K562 (cell line): Measurements from ENCODE around the gene TSPAN15. TPM values are rescaled to one million over a fixed set of nuclear protein-coding genes. Genes with fewer than 3 reads are reported as not detected.
A peak's percentile ranks its signal among the peaks of the same experiment; 100 is the strongest.

Experiments
- BACH1 ChIP-seq: fragments of 200-800 bp; sonication (Bioruptor generic); IDR thresholded peaks from 2 replicates; pipeline ENCODE4 v1.6.1; 2016; ENCODE audit warnings: missing genetic modification characterization, missing compliant biosample characterization
- CHD2 ChIP-seq: IDR thresholded peaks from 2 replicates; pipeline ENCODE4 v1.6.1; 2011; ENCODE audit warnings: low read depth, low read length
- CTBP1 ChIP-seq: fragments of 450-650 bp; IDR thresholded peaks from 2 replicates; pipeline ENCODE4 v1.6.1; 2016; ENCODE audit warnings: borderline replicate concordance
- CTCFL ChIP-seq: IDR thresholded peaks from 2 replicates; pipeline ENCODE4 v1.6.1; 2011; ENCODE audit warnings: borderline replicate concordance, low read depth, mild to moderate bottlenecking, moderate library complexity, low read length; ENCODE audit not compliant: insufficient read depth, poor library complexity, severe bottlenecking
- EHMT2 ChIP-seq: fragments of 450-650 bp; IDR thresholded peaks from 2 replicates; pipeline ENCODE4 v1.6.1; 2018; ENCODE audit warnings: antibody characterized with exemption
- ELF1 ChIP-seq: fragments of 200-800 bp; sonication (Bioruptor generic); IDR thresholded peaks from 2 replicates; pipeline ENCODE4 v1.6.1; 2016; ENCODE audit warnings: missing genetic modification characterization, missing compliant biosample characterization
- FOXK2 ChIP-seq, 2 experiments: fragments of 450-650 bp; IDR thresholded peaks in 1 of 2; conservative IDR thresholded peaks in 1 of 2; 2 replicates each; pipeline ENCODE4 v1.6.1; 2016; ENCODE audit warnings: low read depth in 2 of 2, mild to moderate bottlenecking in 1 of 2
- GABPB2 ChIP-seq: fragments of 250-450 bp; sonication (Bioruptor Pico); conservative IDR thresholded peaks from 2 replicates; pipeline ENCODE4 v1.5.1; 2021; ENCODE audit warnings: mild to moderate bottlenecking
- HDAC2 ChIP-seq: fragments of 450-650 bp; IDR thresholded peaks from 2 replicates; pipeline ENCODE4 v1.6.1; 2016; ENCODE audit warnings: mild to moderate bottlenecking
- KLF6 ChIP-seq: fragments of 250-450 bp; sonication (Bioruptor Pico); IDR thresholded peaks from 2 replicates; pipeline ENCODE4 v1.4.0; 2020; ENCODE audit warnings: mild to moderate bottlenecking, moderate library complexity, borderline replicate concordance
- MED1 ChIP-seq: sonication (generic); formaldehyde crosslinking; IDR thresholded peaks from 2 replicates; pipeline ENCODE4 v1.8.1; 2023; ENCODE audit warnings: missing genetic modification reagents, borderline replicate concordance
- NFYB ChIP-seq: IDR thresholded peaks from 2 replicates; pipeline ENCODE4 v1.6.1; 2011; ENCODE audit warnings: mild to moderate bottlenecking, moderate library complexity; ENCODE audit not compliant: insufficient read length; ENCODE audit errors: extremely low read depth
- POLR3G ChIP-seq: IDR thresholded peaks from 2 replicates; pipeline ENCODE4 v1.6.1; 2011; ENCODE audit not compliant: insufficient read length, insufficient replicate concordance; ENCODE audit errors: extremely low read depth
- POU5F1 ChIP-seq: fragments of 150-350 bp; IDR thresholded peaks from 2 replicates; pipeline ENCODE4 v1.6.1; 2014; ENCODE audit warnings: borderline replicate concordance, low read length, low read depth, mild to moderate bottlenecking; ENCODE audit not compliant: partially characterized antibody
- SOX6 ChIP-seq: fragments of 450-650 bp; IDR thresholded peaks from 2 replicates; pipeline ENCODE4 v1.6.1; 2014; ENCODE audit warnings: mild to moderate bottlenecking
- TAF9B ChIP-seq: fragments of 450-650 bp; IDR thresholded peaks from 2 replicates; pipeline ENCODE4 v1.6.1; 2018; ENCODE audit warnings: mild to moderate bottlenecking; ENCODE audit not compliant: partially characterized antibody
- TFAM ChIP-seq: fragments of 250-450 bp; sonication (Bioruptor Pico); conservative IDR thresholded peaks from 2 replicates; pipeline ENCODE4 v1.5.0; 2021; ENCODE audit warnings: mild to moderate bottlenecking, moderate library complexity
- ZBTB9 ChIP-seq: fragments of 450-650 bp; formaldehyde crosslinking; IDR thresholded peaks from 2 replicates; pipeline ENCODE4 v1.4.0; 2020; ENCODE audit warnings: mild to moderate bottlenecking, moderate library complexity
- ZEB2 ChIP-seq: fragments of 450-650 bp; IDR thresholded peaks from 2 replicates; pipeline ENCODE4 v1.6.1; 2016
- ZFP36 ChIP-seq: fragments of 150-350 bp; IDR thresholded peaks from 2 replicates; pipeline ENCODE4 v1.6.1; 2018; ENCODE audit warnings: low read length, low read depth; ENCODE audit not compliant: partially characterized antibody
- ZFPM2 ChIP-seq: fragments of 250-450 bp; sonication (Bioruptor Pico); IDR thresholded peaks from 2 replicates; pipeline ENCODE4 v1.5.1; 2022; ENCODE audit warnings: mild to moderate bottlenecking
- ZNF239 ChIP-seq: fragments of 250-450 bp; sonication (Bioruptor Pico); IDR thresholded peaks from 2 replicates; pipeline ENCODE4 v1.4.0; 2020; ENCODE audit warnings: mild to moderate bottlenecking
- ZNF561 ChIP-seq: fragments of 450-650 bp; formaldehyde crosslinking; conservative IDR thresholded peaks from 2 replicates; pipeline ENCODE4 v1.4.0; 2020; ENCODE audit warnings: mild to moderate bottlenecking, moderate library complexity
- polyA plus RNA-seq, 8 experiments: library from polyadenylated mRNA; depleted of rRNA in 4 of 8; stranded (reverse) in 5 of 8; unstranded in 3 of 8; fragments of >200 nt; fragmentation: Nextera tagmentation in 2 of 8; fragmentation: Illumina TruSeq in 1 of 8; extraction: Ambion mirVana in 2 of 8; extraction: Trizol in 1 of 8; gene quantifications; 2 replicates each; pipeline versions ENCODE4 v1.2.1 to v1.2.3, GENCODE V29; 2011 to 2014; ENCODE audit warnings: inconsistent platforms in 1 of 8, missing spikeins in 1 of 8
- total RNA-seq, 7 experiments: library from RNA; depleted of rRNA in 6 of 7; stranded (reverse); fragments of >200 nt in 6 of 7; fragmentation: Illumina TruSeq in 2 of 7; extraction: Trizol in 2 of 7; gene quantifications; 2 replicates each; pipeline versions ENCODE4 v1.2.1 to v1.2.3, GENCODE V29; 2011 to 2021; ENCODE audit warnings: low replicate concordance in 1 of 7
- TF ChIP-seq, protein P1 (sequence below): fragments of 450-650 bp; formaldehyde crosslinking; conservative IDR thresholded peaks from 2 replicates; pipeline ENCODE4 v1.4.0; 2022; ENCODE audit warnings: mild to moderate bottlenecking, missing genetic modification characterization

TSPAN15 gene
- total and polyA plus RNA-seq, 9 of the 15 experiments (the other 6 are each of a cell fraction or from before 2014, with no cell fraction given): 0.33 to 1.0 (median 0.45) TPM; not detected in 2

DNA sequence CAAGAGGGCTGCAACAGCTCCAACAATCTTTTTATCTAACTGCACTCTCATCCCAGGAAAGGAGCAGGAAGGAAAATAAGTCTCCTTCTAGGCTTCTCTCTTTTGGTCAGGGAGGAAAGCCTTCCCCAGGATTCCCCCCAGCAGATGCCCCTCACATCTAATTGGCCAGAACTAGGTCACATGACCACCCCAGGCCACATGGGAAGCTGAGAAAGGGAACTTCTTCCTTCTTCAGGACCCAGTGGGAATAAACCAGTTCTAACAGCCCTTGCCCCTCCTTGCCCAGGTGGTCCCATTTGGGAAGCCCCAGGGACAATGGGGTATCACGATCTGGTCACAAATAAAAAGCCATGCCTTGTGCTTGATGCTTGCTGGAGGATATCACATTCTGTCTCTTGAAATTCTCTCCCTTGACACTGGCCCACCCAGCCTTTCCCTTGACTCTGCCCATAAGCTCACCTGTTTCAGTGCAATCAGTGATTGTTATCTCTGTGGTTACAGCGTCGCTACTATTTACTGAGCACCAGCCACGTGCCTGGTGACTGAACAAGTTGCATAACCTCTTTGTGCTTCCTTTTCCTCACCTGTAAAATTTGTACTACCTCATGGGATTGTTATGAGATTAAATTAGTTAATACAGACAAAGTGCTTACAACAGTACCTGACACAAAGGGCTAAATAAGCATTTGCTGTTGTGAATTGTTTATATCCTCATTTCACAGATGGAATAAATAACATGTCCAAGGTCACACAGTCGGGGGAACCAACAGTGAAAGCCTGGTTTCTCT lies 25.6 kb upstream of the TSPAN15 start (continued):
- TF ChIP-seq TAF9B (no peak), ZFPM2 (CRISPR knock-in tag) (no peak), ZBTB9 (no peak), SOX6 (no peak; the same call in 1 of the 2 replicates), ZNF239 (CRISPR knock-in tag) (no peak), POU5F1 (no peak), ZNF561 (CRISPR knock-in tag) (no peak), EHMT2 (no peak), ZFP36 (no peak), TFAM (CRISPR knock-in tag) (no peak), CTCFL (no peak), GABPB2 (no peak), MED1 (CRISPR knock-in tag) (no peak), BACH1 (tag) (no peak), HDAC2 (no peak), KLF6 (CRISPR knock-in tag) (no peak), FOXK2 (conservative IDR thresholded peaks at IDR 0.05 in 1 of 2, IDR thresholded peaks at IDR 0.05 in 1 of 2; ENCODE audit: low read depth in 2 of 2) (no peak), NFYB (peak; percentile 92), ZEB2 (peak; percentile 39; the same call in 1 of the 2 replicates), POLR3G (no peak), ELF1 (no peak), CHD2 (no peak), CTBP1 (no peak)
- TF ChIP-seq, protein P1, sequence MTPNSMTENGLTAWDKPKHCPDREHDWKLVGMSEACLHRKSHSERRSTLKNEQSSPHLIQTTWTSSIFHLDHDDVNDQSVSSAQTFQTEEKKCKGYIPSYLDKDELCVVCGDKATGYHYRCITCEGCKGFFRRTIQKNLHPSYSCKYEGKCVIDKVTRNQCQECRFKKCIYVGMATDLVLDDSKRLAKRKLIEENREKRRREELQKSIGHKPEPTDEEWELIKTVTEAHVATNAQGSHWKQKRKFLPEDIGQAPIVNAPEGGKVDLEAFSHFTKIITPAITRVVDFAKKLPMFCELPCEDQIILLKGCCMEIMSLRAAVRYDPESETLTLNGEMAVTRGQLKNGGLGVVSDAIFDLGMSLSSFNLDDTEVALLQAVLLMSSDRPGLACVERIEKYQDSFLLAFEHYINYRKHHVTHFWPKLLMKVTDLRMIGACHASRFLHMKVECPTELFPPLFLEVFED: no peak
